Measurements from ENCODE around the gene CELF5. TPM values are rescaled to one million over a fixed set of nuclear protein-coding genes. Genes with fewer than 3 reads are reported as not detected.

The CELF5 gene
- total and polyA plus RNA-seq, 2 experiments from 2014 or later, result 5.6 to 10.6 TPM

DNA sequence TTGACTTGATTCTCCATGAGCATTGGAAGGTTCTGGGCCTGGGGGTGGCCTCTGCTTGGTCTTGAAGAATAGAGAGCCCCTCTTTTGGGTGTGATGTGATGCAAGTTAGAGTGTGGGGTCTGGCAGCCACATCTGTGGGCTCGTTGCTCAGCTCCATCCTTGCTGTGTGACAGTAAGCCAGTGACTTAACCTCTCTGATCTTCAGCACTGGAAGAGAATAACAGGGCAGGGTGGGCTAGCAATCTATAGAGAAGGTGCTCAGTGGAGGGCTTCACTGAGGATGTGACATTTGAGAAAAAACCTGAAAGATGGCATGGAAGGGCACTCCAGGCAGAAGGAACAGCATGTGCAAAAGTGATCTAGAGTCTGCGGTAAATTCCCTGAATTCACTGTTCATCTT is 28.2 kb downstream of the CELF5 start (continued):
- TF ChIP-seq, protein P1, sequence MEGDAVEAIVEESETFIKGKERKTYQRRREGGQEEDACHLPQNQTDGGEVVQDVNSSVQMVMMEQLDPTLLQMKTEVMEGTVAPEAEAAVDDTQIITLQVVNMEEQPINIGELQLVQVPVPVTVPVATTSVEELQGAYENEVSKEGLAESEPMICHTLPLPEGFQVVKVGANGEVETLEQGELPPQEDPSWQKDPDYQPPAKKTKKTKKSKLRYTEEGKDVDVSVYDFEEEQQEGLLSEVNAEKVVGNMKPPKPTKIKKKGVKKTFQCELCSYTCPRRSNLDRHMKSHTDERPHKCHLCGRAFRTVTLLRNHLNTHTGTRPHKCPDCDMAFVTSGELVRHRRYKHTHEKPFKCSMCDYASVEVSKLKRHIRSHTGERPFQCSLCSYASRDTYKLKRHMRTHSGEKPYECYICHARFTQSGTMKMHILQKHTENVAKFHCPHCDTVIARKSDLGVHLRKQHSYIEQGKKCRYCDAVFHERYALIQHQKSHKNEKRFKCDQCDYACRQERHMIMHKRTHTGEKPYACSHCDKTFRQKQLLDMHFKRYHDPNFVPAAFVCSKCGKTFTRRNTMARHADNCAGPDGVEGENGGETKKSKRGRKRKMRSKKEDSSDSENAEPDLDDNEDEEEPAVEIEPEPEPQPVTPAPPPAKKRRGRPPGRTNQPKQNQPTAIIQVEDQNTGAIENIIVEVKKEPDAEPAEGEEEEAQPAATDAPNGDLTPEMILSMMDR (conservative IDR thresholded peaks at IDR 0.05; ENCODE audit: low read depth in 2 of 2), result no peak
- TF ChIP-seq ZNF331 (CRISPR knock-in tag; IDR thresholded peaks at IDR 0.05; ENCODE audit: low read depth), result no peak

- TF ChIP-seq CREB1 (CRISPR knock-in tag; IDR thresholded peaks at IDR 0.05; ENCODE audit: low read depth), result no peak
- TF ChIP-seq, protein P1 (conservative IDR thresholded peaks at IDR 0.05; ENCODE audit: low read depth in 2 of 2), result peak; percentile 38 to 47
Measured at GRCh38 chr19:3253270-3253669, 28.8 kb downstream of the CELF5 start.

GRCh38 chr19:3254520-3254919 is 30.1 kb downstream of the CELF5 start:
- DNase-seq (ENCODE audit: low spot score) (no peak), ATAC-seq (no peak)
- Histone ChIP-seq H3K36me3 (ENCODE audit: insufficient read depth) (no peaks in the 10 kb centered on the region), H3K4me3 (no peak overlapping the region), H3K4me2 (no peak overlapping the region), H3K79me2 (replicated peaks; ENCODE audit: insufficient read depth) (no peaks in the 10 kb centered on the region), H2AFZ (no peak overlapping the region), H3K4me1 (ENCODE audit: insufficient read depth) (no peaks in the 10 kb centered on the region), H3K9me2 (ENCODE audit: insufficient read depth) (no peaks in the 10 kb centered on the region), H3K27me3 (ENCODE audit: insufficient read depth) (no peaks in the 10 kb centered on the region), H3F3A (replicated peaks; ENCODE audit: low read depth) (no peaks in the 10 kb centered on the region), H3K27ac (ENCODE audit: low read depth) (no peak overlapping the region), H4K20me1 (replicated peaks; ENCODE audit: insufficient read depth) (no peaks in the 10 kb centered on the region; the same call in 1 of the 2 replicates)
- peaks cover 9% of the 10 kb centered on the region for H3K27me3 Mint-ChIP-seq (ENCODE audit: insufficient read depth, low read depth, poor library complexity)
- no peak overlapping the region for H3K4me3 Mint-ChIP-seq
- H3K9me3 Mint-ChIP-seq, result peaks cover 19% of the 10 kb centered on the region
- no peaks in the 10 kb centered on the region for H3K4me1 Mint-ChIP-seq
- H3K36me3 Mint-ChIP-seq (ENCODE audit: low read depth), result peaks cover 32% of the 10 kb centered on the region
- no peak overlapping the region for H3K27ac Mint-ChIP-seq
- TF ChIP-seq EZH2phosphoT487 (IDR thresholded peaks at IDR 0.05; ENCODE audit: unreplicated experiment), result no peak
- no peak for TF ChIP-seq STAT1 (IDR thresholded peaks at IDR 0.05; ENCODE audit: unreplicated experiment)
- no peak for TF ChIP-seq POLR2AphosphoS5 (IDR thresholded peaks at IDR 0.05; ENCODE audit: low read depth)
- TF ChIP-seq ZNF331 (CRISPR knock-in tag; IDR thresholded peaks at IDR 0.05; ENCODE audit: low read depth), result no peak
- no peak for TF ChIP-seq JUNB (IDR thresholded peaks at IDR 0.05; ENCODE audit: unreplicated experiment)
- TF ChIP-seq CREB1 (CRISPR knock-in tag; IDR thresholded peaks at IDR 0.05; ENCODE audit: low read depth), result no peak
- TF ChIP-seq, protein P2, sequence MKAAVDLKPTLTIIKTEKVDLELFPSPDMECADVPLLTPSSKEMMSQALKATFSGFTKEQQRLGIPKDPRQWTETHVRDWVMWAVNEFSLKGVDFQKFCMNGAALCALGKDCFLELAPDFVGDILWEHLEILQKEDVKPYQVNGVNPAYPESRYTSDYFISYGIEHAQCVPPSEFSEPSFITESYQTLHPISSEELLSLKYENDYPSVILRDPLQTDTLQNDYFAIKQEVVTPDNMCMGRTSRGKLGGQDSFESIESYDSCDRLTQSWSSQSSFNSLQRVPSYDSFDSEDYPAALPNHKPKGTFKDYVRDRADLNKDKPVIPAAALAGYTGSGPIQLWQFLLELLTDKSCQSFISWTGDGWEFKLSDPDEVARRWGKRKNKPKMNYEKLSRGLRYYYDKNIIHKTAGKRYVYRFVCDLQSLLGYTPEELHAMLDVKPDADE (IDR thresholded peaks at IDR 0.05), result no peak

More at GRCh38 chr19:3253270-3253669, 28.8 kb downstream of the CELF5 start:
- H4K20me1 ChIP-seq (replicated peaks; ENCODE audit: insufficient read depth), result no peaks in the 10 kb centered on the region; the same call in 1 of the 2 replicates
- Mint-ChIP-seq H3K9me3 (peaks cover 19% of the 10 kb centered on the region), H3K36me3 (ENCODE audit: low read depth) (peaks cover 32% of the 10 kb centered on the region), H3K4me3 (no peak overlapping the region), H3K27me3 (ENCODE audit: insufficient read depth, low read depth, poor library complexity) (peaks cover 9% of the 10 kb centered on the region), H3K27ac (no peak overlapping the region), H3K4me1 (peaks cover 2% of the 10 kb centered on the region; the same call in 1 of the 3 replicates)
- no peak for ATAC-seq
- no peaks in the 10 kb centered on the region for H3K36me3 ChIP-seq (ENCODE audit: insufficient read depth)
- H3K4me1 ChIP-seq (ENCODE audit: insufficient read depth), result no peaks in the 10 kb centered on the region; the same call in 1 of the 2 replicates
- no peaks in the 10 kb centered on the region for H3K79me2 ChIP-seq (replicated peaks; ENCODE audit: insufficient read depth)
- no peaks in the 10 kb centered on the region for H3K9me2 ChIP-seq (ENCODE audit: insufficient read depth)
- peak; percentile 43 for DNase-seq (ENCODE audit: low spot score)
- H2AFZ ChIP-seq, result no peak overlapping the region
- H3K27ac ChIP-seq (ENCODE audit: low read depth), result no peak overlapping the region
- no peaks in the 10 kb centered on the region for H3F3A ChIP-seq (replicated peaks; ENCODE audit: low read depth)
- no peak overlapping the region for H3K4me2 ChIP-seq
- no peaks in the 10 kb centered on the region for H3K27me3 ChIP-seq (ENCODE audit: insufficient read depth)
- no peak overlapping the region for H3K4me3 ChIP-seq

Measured in GM23338 (cell line).